ENCODE data around the gene RNF212B. TPM values are rescaled to one million over a fixed set of nuclear protein-coding genes. Genes with fewer than 3 reads are reported as not detected.

The RNF212B gene
- total and polyA plus RNA-seq, 2 of the 13 experiments (the other 11 are each of a cell fraction or from before 2014, with no cell fraction given): 0.05 TPM; not detected in 1

DNA sequence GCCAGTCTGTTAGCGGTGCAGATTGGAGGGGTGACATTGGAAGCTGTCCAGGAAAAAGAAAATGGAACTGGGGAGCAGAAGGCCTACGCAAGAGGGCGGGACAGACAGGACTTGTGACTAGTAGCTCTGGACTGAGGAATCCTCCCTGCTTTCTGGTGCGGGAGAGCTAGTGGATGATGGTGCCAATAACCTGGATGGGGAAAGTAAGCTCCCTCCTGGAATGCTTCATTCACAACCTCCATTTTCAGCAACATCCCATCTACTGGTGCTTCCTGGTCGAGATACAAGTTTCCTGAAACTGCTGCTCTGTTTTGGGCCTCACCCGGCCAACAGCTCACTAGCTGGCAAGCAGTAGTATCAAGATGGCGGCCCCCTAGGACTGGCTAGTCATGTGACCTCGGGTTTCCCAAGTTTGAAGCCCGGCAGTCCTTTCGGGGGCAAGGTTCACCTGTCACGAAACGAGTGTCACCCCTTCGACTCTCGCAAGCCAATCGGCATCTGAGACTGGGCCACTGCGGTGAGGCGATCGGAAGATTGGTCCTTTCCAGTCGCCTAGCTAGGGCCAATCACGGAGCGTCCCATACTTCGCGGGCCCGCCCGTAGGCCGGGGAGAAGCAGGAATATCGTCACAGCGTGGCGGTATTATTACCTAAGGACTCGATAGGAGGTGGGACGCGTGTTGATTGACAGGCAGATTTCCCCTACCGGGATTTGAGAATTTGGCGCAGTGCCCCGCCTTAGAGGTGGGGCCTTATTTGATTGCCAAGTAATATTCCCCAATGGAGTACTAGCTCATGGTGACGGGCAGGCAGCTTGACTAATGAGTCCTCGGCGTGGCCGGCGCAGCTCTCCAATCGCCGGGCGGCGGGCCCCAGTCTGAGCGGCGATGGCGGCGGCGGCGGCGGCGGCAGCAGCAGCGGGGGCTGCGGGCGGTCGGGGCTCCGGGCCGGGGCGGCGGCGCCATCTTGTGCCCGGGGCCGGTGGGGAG lies 83.1 kb downstream of the RNF212B start, which contains the start of gene PABPN1 (continued):
- TF ChIP-seq, protein P1, sequence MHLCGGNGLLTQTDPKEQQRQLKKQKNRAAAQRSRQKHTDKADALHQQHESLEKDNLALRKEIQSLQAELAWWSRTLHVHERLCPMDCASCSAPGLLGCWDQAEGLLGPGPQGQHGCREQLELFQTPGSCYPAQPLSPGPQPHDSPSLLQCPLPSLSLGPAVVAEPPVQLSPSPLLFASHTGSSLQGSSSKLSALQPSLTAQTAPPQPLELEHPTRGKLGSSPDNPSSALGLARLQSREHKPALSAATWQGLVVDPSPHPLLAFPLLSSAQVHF (CRISPR knock-in tag; IDR thresholded peaks at IDR 0.05): peak; percentile 91; the same call in 1 of the 2 replicates
- TF ChIP-seq CEBPB (IDR thresholded peaks at IDR 0.05; ENCODE audit: borderline replicate concordance, low read depth, low read length) (peak; percentile 88), REPIN1 (CRISPR knock-in tag; IDR thresholded peaks at IDR 0.05; ENCODE audit: borderline replicate concordance, low read depth) (peak; percentile 99), ZNF816 (CRISPR knock-in tag; IDR thresholded peaks at IDR 0.05; ENCODE audit: borderline replicate concordance) (peak; percentile 98; the same call in 1 of the 2 replicates), ZNF878 (CRISPR knock-in tag; IDR thresholded peaks at IDR 0.05) (no peak), ZNF570 (CRISPR knock-in tag; IDR thresholded peaks at IDR 0.05; ENCODE audit: borderline replicate concordance) (no peak; the same call in 1 of the 2 replicates), ZNF10 (CRISPR knock-in tag; IDR thresholded peaks at IDR 0.05; ENCODE audit: borderline replicate concordance, low read depth) (0 out of 2 replicates have a peak, but pooled peaks have one; percentile 73), DR1 (CRISPR knock-in tag; IDR thresholded peaks at IDR 0.05) (no peak), ZNF615 (CRISPR knock-in tag; IDR thresholded peaks at IDR 0.05; ENCODE audit: borderline replicate concordance) (no peak; the same call in 1 of the 2 replicates), RELA (CRISPR knock-in tag; IDR thresholded peaks at IDR 0.05) (peak; percentile 88; the same call in 1 of the 2 replicates), RAD51 (IDR thresholded peaks at IDR 0.05; ENCODE audit: borderline replicate concordance) (peak; percentile 97), ISX (CRISPR knock-in tag; conservative IDR thresholded peaks at IDR 0.05) (no peak; the same call in 1 of the 2 replicates), ZSCAN12 (CRISPR knock-in tag; IDR thresholded peaks at IDR 0.05) (peak; percentile 94), MED1 (CRISPR knock-in tag; IDR thresholded peaks at IDR 0.05) (peak; percentile 93)
- TF ChIP-seq, protein P2, sequence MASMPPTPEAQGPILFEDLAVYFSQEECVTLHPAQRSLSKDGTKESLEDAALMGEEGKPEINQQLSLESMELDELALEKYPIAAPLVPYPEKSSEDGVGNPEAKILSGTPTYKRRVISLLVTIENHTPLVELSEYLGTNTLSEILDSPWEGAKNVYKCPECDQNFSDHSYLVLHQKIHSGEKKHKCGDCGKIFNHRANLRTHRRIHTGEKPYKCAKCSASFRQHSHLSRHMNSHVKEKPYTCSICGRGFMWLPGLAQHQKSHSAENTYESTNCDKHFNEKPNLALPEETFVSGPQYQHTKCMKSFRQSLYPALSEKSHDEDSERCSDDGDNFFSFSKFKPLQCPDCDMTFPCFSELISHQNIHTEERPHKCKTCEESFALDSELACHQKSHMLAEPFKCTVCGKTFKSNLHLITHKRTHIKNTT (CRISPR knock-in tag; IDR thresholded peaks at IDR 0.05): no peak
- TF ChIP-seq, protein P3, sequence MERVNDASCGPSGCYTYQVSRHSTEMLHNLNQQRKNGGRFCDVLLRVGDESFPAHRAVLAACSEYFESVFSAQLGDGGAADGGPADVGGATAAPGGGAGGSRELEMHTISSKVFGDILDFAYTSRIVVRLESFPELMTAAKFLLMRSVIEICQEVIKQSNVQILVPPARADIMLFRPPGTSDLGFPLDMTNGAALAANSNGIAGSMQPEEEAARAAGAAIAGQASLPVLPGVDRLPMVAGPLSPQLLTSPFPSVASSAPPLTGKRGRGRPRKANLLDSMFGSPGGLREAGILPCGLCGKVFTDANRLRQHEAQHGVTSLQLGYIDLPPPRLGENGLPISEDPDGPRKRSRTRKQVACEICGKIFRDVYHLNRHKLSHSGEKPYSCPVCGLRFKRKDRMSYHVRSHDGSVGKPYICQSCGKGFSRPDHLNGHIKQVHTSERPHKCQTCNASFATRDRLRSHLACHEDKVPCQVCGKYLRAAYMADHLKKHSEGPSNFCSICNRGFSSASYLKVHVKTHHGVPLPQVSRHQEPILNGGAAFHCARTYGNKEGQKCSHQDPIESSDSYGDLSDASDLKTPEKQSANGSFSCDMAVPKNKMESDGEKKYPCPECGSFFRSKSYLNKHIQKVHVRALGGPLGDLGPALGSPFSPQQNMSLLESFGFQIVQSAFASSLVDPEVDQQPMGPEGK (CRISPR knock-in tag; IDR thresholded peaks at IDR 0.05): peak; percentile 66; the same call in 1 of the 2 replicates
- TF ChIP-seq, protein P4, sequence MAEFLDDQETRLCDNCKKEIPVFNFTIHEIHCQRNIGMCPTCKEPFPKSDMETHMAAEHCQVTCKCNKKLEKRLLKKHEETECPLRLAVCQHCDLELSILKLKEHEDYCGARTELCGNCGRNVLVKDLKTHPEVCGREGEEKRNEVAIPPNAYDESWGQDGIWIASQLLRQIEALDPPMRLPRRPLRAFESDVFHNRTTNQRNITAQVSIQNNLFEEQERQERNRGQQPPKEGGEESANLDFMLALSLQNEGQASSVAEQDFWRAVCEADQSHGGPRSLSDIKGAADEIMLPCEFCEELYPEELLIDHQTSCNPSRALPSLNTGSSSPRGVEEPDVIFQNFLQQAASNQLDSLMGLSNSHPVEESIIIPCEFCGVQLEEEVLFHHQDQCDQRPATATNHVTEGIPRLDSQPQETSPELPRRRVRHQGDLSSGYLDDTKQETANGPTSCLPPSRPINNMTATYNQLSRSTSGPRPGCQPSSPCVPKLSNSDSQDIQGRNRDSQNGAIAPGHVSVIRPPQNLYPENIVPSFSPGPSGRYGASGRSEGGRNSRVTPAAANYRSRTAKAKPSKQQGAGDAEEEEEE (CRISPR knock-in tag; IDR thresholded peaks at IDR 0.05; ENCODE audit: borderline replicate concordance): no peak; the same call in 1 of the 2 replicates
- TF ChIP-seq, protein P5, sequence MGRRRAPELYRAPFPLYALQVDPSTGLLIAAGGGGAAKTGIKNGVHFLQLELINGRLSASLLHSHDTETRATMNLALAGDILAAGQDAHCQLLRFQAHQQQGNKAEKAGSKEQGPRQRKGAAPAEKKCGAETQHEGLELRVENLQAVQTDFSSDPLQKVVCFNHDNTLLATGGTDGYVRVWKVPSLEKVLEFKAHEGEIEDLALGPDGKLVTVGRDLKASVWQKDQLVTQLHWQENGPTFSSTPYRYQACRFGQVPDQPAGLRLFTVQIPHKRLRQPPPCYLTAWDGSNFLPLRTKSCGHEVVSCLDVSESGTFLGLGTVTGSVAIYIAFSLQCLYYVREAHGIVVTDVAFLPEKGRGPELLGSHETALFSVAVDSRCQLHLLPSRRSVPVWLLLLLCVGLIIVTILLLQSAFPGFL (CRISPR knock-in tag; IDR thresholded peaks at IDR 0.05): no peak
- TF ChIP-seq, protein P6, sequence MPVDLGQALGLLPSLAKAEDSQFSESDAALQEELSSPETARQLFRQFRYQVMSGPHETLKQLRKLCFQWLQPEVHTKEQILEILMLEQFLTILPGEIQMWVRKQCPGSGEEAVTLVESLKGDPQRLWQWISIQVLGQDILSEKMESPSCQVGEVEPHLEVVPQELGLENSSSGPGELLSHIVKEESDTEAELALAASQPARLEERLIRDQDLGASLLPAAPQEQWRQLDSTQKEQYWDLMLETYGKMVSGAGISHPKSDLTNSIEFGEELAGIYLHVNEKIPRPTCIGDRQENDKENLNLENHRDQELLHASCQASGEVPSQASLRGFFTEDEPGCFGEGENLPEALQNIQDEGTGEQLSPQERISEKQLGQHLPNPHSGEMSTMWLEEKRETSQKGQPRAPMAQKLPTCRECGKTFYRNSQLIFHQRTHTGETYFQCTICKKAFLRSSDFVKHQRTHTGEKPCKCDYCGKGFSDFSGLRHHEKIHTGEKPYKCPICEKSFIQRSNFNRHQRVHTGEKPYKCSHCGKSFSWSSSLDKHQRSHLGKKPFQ (CRISPR knock-in tag; IDR thresholded peaks at IDR 0.05; ENCODE audit: insufficient replicate concordance): peak; percentile 5

Measured in HepG2 (cell line).